GM21737 (cell line): Measurements from ENCODE around the gene NUDT7.
A peak's percentile ranks its signal among the peaks of the same experiment; 100 is the strongest.

ENCODE experiments used
- ATAC-seq: cut with Tn5 transposase; IDR thresholded peaks from one replicate; pipeline ENCODE4 v1.9.1; 2021; ENCODE audit warnings: mild to moderate bottlenecking, moderate library complexity; ENCODE audit not compliant: unreplicated experiment

Gene NUDT7

DNA sequence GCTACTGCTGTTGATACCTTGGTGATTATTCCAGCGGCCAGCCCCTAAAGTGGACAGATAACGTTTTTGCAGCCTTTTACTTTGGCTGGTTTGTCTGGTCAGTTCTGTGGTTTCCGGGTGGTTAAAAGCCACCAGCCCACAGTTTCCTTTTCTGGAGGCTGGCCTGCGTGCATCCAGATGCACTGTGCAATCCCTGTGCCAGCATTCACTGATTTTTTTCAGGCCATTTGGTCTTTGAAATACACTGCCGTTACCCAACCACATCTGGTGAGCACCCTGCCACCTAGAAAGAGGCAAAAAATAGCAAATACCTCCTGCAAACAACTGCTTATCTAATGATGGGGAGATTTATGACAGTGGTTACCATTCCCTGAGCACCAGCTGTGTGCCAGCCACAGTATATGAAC, 797 bp downstream of the NUDT7 start:
- peak; percentile 10 for ATAC-seq

DNA sequence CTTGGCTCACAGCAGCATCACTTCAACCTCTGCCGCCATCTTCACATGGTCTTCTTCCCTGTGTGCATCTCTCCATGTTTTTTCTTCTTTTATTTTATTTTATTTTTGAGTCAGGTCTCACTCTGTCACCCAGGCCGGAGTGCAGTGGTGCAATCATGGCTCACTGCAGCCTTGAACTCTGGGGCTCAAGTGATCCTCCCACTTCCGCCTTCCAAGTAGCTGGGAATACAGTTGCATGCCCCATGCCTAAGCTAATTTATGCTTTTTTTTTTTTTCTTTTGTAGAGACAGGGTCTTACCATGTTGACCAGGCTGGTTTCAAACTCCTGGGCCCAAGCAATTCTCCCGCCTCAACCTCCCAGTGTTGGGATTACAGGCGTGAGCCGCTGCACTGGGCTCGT, 1.9 kb downstream of the NUDT7 start:
- no peak for ATAC-seq

DNA sequence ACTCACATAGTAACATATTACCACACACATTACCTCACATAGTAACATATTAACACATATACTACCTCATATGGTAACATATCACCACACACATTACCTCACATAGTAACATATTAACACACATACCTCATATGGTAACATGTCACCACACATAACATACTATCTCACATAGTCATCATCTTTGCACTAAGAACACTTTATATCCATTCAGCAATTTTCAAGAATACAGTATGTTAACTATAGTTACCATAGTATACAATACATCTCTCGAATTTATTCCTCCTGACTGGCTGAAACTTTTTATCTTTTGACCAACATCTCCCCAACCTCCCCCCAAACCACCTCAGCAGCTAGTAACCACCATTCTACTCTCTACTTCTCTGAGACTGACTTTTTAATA, 7.6 kb downstream of the NUDT7 start:
- ATAC-seq, result no peak

DNA sequence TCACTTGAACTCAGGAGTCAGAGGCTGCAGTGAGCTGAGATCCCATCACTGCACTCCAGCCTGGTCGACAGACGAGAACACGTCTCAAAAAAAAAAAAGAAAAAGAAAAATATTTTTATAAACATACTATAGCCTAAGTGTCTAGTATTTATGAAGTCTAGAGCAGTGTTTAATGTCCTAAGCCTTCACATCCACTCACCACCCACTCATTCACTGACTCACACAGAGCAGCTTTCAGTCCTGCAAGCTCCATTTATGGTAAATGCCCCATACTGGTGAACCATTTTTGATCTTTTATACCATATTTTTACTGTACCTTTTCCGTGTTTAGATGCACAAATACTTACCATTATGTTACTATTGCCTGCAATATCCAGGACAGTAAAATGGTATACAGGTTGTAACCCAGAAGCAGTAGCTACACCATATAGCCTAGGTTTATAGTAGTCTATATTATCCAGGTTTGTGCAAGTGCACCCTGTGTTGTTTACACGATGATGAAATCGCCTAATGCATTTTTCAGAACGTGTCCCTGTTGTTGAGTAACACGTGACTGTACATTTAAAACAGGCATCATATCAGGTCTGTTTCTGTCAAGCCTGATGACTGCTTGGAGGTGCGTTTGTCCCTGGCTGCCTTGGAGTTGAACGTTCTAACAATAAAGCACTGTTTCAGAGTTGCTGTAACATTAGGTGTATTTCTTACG, 10.1 kb downstream of the NUDT7 start:
- no peak for ATAC-seq

DNA sequence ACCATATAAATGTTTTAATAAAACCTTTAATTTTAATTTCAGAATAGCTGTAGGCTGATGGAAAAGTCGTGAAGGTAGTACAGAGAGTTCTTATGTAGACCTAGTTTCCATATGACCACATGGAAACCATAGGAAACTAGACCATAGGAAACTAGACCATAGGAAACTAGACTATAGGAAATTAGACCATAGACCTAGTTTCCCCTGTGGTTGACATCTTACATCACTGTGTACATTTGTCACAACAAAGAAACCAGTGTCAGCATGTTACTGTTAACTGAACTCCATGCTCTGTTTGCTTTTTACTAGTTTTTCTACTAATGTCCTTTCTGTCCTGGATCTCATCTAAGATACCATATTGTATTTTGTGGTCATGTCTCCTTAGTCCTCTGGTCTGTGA, 14.6 kb downstream of the NUDT7 start:
- no peak for ATAC-seq

DNA sequence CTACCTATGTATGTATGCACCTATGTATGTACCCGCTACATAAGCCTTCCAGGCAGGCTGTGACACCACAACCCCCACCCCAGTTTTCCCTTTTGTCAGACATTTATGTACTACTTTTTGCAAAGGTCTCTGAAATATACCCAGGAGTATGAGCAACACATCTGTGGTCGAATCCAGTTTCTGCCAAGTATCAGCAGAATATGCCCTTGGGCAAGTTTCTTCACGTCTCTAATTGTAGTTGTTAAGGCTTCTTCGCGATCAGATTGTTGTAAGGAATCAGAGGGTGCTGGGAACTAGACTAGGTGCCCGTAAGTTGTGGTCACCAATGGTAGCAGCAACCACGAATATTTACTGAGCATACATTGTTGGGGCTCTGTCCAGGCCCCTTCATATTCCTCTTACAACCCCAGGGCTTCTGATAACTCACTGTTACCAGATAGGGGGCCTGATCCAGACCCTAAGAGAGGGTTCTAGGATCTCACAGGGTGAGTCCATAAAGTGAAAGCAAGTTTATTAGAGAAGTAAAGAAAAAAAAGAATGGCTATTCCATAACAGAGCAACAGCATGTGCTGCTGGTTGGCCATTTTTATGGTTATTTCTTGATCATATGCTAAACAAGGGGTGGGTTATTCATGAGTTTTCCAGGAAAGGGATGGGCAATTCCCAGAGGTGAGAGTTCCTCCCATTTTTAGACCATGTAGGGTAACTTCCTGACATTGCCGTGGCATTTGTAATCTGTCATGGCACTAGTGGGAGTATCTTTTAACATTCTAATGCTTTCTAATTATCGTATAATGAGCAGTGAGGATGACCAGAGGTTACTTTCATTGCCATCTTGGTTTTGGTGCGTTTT, 16.6 kb downstream of the NUDT7 start:
- ATAC-seq, result no peak

DNA sequence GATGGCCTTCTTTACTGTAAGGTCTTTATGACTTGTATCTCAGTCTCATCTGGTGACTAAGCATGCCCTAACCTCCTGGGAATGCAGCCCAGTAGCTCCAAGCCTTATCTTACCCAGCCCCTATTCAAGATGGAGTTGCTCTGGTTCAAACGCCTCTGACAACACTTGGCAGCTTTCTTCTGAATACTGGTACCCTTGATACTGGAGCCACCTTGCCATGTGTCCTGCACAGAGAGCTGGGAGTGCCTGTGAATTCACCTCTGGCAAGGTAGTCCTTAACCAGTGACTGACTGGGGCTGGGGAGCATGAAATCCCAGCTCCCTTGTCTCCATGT, 17.2 kb downstream of the NUDT7 start:
- no peak for ATAC-seq

DNA sequence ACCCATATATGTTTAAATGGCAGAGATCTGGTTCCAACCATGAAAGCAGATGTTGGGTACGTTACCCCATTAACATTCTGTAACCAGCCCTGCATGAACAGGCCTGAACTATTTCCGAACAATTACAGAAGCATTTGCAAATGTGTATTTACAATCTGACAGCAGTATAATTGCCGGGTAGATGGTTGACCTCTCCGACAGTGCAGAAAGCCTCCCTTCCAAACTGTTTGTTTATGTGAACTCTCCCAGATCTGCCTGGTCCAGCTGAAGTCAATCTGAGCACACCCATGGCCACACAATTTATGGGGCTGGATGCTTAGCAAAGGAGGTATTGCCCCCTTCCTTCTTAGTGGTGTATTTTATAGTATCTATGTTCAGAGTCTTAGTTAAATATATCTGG, 21.8 kb downstream of the NUDT7 start:
- no peak for ATAC-seq

DNA sequence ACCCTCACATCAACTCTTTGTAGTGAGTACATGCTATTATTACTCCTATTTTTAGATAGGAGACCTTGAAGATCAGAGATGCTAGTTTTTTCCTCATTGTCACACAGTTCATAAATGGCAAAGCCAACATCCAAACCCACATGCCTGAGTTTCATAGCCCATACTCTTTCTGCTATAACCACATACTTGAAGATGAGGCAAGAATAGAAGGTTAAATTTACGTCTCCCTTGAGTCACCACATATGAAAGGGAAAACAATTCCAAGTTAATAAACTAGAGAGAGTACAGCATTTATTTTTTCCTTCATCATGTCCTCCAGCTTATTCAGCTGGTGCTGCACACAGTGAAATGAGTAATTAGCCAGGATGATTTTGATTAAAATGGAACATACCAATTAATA, 23.7 kb downstream of the NUDT7 start:
- no peak for ATAC-seq

DNA sequence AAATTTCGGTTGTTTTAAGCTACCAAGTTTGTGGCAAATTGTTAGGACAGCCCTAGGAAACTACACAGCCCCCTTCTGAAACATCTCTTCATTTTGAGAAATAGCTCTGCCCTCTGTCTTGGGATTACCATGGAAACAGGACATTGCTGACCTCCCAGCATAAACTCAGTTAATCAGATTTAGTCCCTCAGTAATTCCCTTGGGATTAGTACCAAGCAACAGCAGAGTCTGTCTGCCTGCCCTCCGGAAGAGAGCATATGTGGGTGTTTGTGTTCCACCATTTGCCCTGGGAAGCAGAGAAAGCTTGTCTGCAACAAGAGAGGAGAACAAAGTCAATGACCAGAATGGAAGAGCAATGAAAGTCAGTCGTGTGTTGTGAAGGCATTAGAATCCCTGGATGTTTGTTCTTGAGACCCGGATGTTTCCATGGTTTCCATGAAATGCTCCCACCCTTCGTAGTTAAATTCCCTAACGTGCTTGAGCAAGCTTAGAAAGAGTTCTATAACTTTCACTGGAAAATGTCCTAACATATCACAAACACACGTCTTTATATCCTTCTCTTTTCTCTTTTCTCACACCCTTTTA, 26.2 kb downstream of the NUDT7 start:
- ATAC-seq, result no peak

DNA sequence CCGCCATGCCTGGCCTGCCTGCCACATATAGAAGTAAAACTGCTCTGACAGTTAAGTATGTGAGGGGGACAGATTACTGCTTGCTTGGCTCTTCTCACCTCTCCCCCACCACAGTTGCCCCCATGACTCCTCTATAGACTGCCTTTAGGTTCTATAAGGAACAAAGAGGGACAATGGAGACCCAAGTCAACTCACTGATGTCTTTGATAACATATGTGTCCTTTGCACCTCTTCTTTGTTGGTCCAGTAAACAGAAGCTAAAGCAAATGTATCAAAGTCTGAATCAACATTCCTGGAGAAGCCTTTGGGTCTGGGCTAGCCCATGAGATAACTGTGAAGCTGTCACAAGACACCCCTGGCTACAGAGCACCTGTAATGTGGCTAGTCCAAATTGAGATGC, 27.1 kb downstream of the NUDT7 start:
- ATAC-seq, result no peak

DNA sequence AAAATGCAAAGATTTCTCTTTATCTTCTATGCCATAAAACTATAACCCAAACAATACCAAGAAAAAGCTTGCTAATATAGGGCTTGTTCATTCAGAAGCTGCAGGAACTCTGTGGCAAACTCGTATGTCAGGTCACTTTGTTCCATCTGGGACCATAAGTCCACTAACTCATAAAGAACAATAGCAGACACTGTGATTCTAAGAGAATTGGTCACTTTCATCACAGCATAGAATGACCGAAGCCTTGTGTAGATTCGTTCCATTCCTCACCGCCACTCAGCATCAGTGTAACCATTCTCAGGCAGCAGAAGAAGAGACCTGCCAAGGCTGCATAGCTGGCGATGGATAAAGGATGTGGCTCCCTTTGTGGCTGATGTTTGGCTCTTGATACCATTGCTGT, 35.7 kb downstream of the NUDT7 start:
- no peak for ATAC-seq

DNA sequence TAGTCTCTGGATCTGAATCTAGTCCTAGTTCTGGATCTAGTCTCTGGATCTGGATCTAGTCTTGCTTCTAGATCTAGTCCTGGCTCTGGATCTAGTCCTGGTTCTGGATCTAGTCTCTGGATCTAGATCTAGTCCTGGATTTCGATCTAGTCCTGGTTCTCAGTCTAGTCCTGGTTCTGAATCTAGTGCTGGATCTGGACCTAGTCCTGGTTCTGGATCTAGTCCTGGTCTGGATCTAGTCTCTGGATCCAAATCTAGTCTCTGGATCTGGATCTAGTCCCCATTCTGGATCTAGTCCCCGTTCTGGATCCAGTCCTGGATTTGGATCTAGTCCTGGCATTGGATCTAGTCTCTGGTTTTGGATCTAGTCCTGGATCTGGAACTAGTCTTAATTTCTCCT, 36.2 kb downstream of the NUDT7 start:
- no peak for ATAC-seq

DNA sequence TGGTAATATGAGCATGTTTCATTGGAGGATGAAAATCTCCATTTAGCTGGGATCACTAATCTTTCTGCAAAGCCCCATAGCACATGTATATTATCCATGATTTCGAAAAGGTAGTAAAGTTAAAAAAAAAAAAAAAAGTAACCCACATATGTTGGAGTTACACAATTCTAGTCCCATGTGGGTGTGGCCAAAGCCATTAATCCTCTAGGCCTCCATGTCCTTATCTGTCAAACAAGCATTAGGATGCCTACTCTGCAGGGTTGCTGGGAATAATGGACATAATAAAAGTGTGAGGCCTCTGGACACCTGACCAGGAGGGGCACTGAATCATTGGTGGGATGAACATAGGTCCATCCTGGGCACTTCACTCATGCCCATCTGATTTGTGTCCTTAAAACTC, 36.9 kb downstream of the NUDT7 start:
- no peak for ATAC-seq

DNA sequence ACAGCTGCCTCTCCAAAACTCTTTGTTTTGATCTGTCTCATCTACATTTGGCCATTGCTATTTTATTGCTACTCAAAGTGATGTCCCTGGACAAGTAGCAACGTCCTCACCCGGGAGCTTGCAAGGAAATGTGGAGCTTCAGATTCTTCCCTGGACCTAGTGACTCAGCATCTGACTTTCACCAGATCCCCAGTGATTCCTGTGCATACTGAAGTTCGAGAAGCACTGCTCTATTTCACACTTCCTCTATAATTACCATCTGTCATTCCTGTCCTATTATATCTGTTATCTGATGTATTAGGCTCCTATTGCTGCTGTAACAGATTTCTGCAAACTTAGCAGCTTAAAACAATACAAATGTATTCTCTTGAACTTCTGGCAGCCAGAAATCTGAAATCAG, 37.5 kb downstream of the NUDT7 start:
- no peak for ATAC-seq

DNA sequence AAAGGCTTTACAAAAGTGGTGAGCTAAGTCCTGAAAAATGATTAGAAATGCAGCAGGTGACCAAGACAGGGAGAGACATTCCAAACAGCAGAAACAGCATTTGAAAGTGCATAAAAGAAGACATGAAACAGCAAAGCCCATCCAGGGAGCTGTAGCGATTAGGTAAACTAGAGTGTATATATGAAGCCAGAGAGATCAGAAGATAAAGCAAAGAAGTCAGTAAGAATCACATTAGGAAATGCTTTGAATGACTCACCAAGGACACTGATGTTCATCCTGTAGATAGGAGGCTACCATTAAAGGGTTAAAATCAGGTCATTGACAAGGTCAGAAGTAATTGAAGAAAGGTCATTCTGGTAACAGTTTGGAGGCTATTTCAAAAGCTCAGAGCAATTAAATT, 38.5 kb downstream of the NUDT7 start:
- ATAC-seq, result no peak

DNA sequence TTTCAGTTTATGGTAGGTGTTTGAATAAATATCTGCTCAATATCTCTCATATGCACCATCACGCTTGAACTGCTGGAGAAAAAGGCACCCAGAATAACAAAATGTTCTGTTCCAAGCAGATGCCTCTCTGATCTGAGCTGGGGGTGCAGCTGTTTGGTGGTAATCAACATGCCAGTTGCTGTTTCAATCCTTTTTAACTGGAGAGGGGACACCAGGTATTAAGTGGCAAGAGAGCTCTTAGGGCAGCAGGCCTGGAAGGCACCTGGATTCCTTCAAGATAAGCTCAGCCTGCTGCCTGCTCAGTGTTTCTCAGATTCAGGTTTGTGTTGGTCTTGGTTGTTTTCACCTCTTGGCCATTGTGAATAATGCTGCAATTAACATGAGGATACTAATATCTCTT, 38.9 kb downstream of the NUDT7 start:
- ATAC-seq, result no peak

DNA sequence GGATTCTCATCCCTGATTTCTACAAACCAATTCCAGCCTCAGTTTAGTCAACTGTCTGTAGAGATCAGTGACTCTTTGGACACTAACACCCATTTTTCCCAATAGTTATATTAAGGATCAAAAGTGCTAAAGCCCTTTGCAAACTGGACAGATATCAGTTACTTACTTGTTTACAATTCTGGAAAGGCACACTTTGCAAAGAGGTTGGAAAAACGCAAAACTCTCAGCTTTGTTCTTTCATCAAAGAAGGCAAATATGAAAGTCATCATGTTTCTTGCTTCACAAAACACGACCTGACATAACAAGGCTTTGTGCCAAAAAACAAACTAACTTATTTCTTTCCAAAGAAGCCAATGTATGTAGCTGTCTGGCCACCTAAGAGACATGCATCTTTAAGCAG, 39.9 kb downstream of the NUDT7 start:
- ATAC-seq, result no peak

DNA sequence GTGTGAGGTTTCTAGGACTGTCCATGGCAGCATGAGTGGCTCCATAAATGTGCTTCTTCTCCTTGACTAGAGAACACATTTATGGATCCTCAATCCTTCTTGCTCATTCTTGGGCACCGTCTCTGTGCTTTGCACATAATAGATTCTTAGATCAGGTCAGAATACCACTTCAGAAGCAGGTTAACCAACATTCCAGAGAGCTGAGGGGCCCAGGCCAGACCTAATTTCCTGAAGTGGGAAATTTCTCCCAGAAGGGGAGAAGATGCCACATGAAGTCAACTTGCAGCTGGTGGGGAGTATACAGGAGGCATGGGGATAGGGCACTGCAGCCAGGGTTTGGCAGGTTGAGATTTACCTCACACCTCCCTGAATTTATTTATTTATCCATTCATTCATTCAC, 41.7 kb downstream of the NUDT7 start:
- ATAC-seq, result no peak

DNA sequence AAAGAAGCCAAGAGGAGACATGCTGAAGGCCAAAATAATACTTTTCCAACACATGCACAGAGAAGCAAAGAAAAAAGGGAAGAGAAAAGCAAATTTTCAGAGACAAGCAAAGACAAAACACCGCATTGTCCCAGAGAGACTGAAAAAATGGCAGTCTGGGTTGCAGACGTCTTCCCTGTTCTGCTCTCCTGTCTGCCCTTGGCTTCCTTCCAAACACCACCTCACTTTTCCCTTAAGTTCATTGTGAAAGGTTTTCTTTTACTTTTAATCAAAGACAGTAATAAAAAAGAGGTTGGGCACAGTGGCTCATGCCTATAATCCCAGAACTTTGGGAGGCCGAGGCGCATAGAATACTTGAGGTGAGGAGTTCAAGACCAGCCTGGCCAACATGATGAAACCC, 44.9 kb downstream of the NUDT7 start:
- no peak for ATAC-seq

DNA sequence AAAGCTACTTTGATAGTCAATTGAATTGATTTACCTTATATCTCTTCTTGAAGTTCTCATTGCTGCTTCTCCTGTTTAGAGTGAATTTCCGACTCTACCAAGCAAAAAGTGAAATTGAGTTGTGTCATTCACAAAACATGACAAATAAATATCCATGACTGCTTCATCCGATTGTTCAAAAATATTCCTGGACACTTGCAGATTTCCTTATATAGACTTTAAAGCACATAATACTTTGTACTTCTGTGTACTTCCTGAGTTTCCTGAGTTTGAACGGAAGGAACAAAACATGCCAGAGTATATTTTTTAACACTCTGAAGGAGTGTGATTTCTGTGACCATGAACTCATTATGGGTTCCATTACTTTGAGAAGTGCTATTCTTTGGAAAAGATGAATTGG, 45.5 kb downstream of the NUDT7 start:
- no peak for ATAC-seq
